Measurements from ENCODE around the gene USP38. TPM values are rescaled to one million over a fixed set of nuclear protein-coding genes. Genes with fewer than 3 reads are reported as not detected.
"Not testable (repeated sequence)": the region's sequence is repeated elsewhere in the genome, so short reads cannot be mapped to it uniquely, and the experiment has no call there.

USP38 gene
- 10 to 100 TPM; 14.4 to 15.5 TPM for total RNA-seq

DNA sequence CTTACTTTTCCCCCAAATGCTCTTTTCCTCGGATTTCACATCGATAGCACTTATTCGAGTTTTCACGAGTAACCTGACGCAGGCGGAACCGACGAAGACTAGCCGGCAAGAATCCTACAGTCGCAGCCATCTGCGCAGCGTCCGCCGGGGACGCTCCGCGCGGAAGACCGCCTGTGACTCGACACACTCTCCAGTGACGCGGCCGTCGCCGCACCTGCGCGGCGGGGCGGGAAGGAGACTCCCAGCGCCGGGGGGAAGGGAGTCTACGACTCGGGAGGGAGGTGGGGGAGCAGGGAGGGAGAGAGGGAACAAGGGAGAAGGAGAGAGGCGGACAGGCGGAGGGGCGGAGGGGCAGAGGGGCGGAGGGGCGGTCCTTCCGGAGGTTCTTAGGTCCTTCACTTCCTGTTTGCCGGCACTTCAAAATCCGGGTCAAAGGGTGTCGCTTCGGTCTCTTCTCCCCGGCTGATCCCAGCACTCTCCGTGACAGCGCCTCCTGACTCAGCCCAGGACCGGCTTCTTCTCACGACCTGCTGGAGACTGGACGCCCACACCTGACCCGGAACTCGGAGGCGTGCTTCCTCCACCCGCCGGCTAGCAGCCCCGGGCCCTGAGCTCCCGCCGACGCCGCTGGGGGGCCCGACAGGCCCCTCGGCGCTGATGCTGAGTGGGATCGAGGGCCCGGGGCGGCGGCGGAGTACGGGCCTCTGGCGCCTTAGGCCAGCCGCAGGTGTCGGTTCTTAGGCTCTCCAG lies at the start of gene USP38:
Gene USP38, plus strand, starts transcription at position 415 of the 750 bp plus-strand sequence. CDS start 534 bp downstream, outside the sequence.
- H3K27me3 Mint-ChIP-seq (ENCODE audit: low read depth), result no peaks in the 10 kb centered on the region
- no peaks in the 10 kb centered on the region for H3K9me3 Mint-ChIP-seq
- H3K27ac Mint-ChIP-seq, result peak within 1 kb of the TSS; percentile 97
- peaks cover 29% of the 10 kb centered on the region for H3K36me3 Mint-ChIP-seq (ENCODE audit: low read depth)
- CTCF ChIA-PET, result no interaction called here
- H3K4me3 Mint-ChIP-seq, result peak within 1 kb of the TSS; percentile 95
- DNase-seq, result peak; percentile 93
- intact Hi-C loops (cut with micrococcal nuclease), result loop anchor here (1.0 to 10.0 kb wide), 11 partner anchors 152 to 1964 kb away; partner anchors contain the start of genes ABCE1, ANAPC10, GAB1 and IL15
- H3K4me1 Mint-ChIP-seq (ENCODE audit: low read depth), result peaks cover 43% of the 10 kb centered on the region

DNA sequence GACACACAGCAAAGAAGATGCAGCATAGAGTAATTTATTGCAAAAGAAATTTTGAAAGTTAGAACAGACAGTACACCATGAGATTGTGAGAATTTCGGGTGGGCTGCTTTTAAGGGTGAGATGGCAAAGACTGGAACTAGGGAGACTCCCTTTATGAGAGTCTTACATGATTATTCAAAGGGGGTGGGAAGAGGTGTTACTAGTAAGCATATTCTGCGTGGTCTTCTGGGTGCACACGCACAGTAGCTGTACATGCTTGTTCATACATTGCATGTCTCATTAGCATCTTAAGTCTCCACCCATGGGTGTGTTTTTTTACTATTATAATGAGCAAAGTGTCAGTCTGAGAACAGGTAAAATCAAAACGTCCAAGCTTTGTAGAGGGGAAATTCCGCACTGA lies 49.4 kb upstream of the USP38 start:
- Mint-ChIP-seq H3K36me3 (ENCODE audit: low read depth) (no peaks in the 10 kb centered on the region), H3K27me3 (ENCODE audit: low read depth) (no peaks in the 10 kb centered on the region), H3K9me3 (no peaks in the 10 kb centered on the region), H3K27ac (no peak overlapping the region), H3K4me1 (ENCODE audit: low read depth) (no peaks in the 10 kb centered on the region), H3K4me3 (no peak overlapping the region)
- no peak for DNase-seq
- intact Hi-C loops (cut with micrococcal nuclease), result no loop called here
- CTCF ChIA-PET, result interaction anchor here (0.7 kb wide), 1 partner anchor 130 kb away, joined by 3 read pairs; no protein-coding TSS in a partner anchor

DNA sequence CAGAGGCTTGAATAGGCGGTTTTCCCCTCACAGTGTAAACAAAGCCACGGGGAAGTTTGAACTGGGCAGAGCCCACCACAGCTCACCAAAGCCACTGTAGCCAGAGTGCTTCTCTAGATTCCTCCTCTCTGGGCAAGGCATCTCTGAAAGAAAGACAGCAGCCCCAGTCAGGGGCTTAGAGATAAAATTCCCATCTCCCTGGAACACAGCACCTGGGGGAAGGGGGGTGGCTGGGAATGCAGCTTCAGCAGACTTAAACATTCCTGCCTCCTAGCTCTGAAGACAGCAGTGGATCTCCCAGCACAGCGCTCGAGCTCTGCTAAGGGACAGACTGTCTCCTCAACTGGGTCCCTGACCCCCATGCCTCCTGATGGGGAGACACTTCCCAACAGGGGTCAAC lies 44.0 kb upstream of the USP38 start:
- CTCF ChIA-PET, result no interaction called here
- H3K4me3 Mint-ChIP-seq, result no peak overlapping the region
- no peak overlapping the region for H3K27ac Mint-ChIP-seq
- H3K36me3 Mint-ChIP-seq (ENCODE audit: low read depth), result peaks cover 6% of the 10 kb centered on the region
- H3K4me1 Mint-ChIP-seq (ENCODE audit: low read depth), result no peaks in the 10 kb centered on the region
- H3K9me3 Mint-ChIP-seq, result peaks cover 23% of the 10 kb centered on the region
- H3K27me3 Mint-ChIP-seq (ENCODE audit: low read depth), result no peaks in the 10 kb centered on the region
- DNase-seq, result no peak
- intact Hi-C loops (cut with micrococcal nuclease), result no loop called here

GRCh38 chr4:143148521-143148920 lies 36.2 kb upstream of the USP38 start:
- peaks cover 3% of the 10 kb centered on the region for H3K36me3 Mint-ChIP-seq (ENCODE audit: low read depth)
- no peak overlapping the region for H3K4me3 Mint-ChIP-seq
- no peaks in the 10 kb centered on the region for H3K27me3 Mint-ChIP-seq (ENCODE audit: low read depth)
- no peak overlapping the region for H3K27ac Mint-ChIP-seq
- peaks cover 54% of the 10 kb centered on the region for H3K9me3 Mint-ChIP-seq
- no peak for DNase-seq
- no peaks in the 10 kb centered on the region for H3K4me1 Mint-ChIP-seq (ENCODE audit: low read depth)
- CTCF ChIA-PET, result no interaction called here
- intact Hi-C loops (cut with micrococcal nuclease), result no loop called here

DNA sequence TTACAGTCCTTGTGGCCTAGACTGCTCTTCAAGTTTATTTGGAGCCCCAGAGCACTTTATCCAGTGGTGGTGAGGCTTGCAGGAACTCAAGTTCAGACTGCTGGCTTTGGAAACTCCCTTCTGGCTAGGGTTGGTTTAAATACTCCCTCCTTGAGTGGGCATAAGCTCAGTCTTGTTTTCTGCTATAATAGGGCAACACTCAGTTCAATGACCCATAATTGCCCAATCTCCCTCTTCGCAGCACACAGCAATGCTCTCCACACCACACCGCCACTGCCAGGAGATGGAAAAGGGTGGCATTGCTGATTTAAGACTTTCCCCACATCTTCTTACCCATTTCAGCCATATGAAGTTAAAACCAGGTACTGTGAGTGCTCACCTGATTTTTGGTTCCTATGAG lies 27.9 kb upstream of the USP38 start:
- H3K36me3 Mint-ChIP-seq (ENCODE audit: low read depth), result peaks cover 5% of the 10 kb centered on the region
- no peak for DNase-seq
- H3K9me3 Mint-ChIP-seq, result peaks cover 42% of the 10 kb centered on the region
- H3K4me1 Mint-ChIP-seq (ENCODE audit: low read depth), result no peaks in the 10 kb centered on the region
- H3K27me3 Mint-ChIP-seq (ENCODE audit: low read depth), result no peaks in the 10 kb centered on the region
- CTCF ChIA-PET, result no interaction called here
- intact Hi-C loops (cut with micrococcal nuclease), result no loop called here
- no peak overlapping the region for H3K27ac Mint-ChIP-seq
- no peak overlapping the region for H3K4me3 Mint-ChIP-seq

DNA sequence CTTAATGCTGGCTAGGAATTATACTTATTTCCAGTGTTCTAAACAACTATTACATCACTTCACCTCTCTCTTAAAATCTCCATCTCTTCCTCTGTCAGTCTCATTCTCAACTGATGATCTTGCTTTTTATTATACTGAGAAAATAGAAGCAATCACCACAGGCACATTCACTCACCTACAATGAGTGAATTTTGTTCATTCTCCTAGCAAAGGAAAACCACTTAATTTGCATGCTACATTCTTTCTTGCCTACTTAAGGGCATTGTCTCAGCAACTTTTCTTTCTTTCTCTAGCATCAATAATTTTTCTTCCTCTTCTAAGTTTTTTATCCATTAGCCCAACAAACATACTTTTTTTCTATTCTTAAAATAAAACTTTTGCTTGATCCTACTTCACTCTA lies 21.1 kb upstream of the USP38 start:
- Mint-ChIP-seq H3K4me1 (ENCODE audit: low read depth) (no peaks in the 10 kb centered on the region), H3K4me3 (no peak overlapping the region), H3K27me3 (ENCODE audit: low read depth) (no peaks in the 10 kb centered on the region), H3K27ac (no peak overlapping the region), H3K36me3 (ENCODE audit: low read depth) (peaks cover 6% of the 10 kb centered on the region), H3K9me3 (peaks cover 3% of the 10 kb centered on the region)
- intact Hi-C loops (cut with micrococcal nuclease), result no loop called here
- DNase-seq, result no peak
- CTCF ChIA-PET, result no interaction called here

- H3K4me3 Mint-ChIP-seq; CTCF ChIA-PET; H3K27me3 Mint-ChIP-seq (ENCODE audit: low read depth); H3K27ac Mint-ChIP-seq; DNase-seq; intact Hi-C loops (cut with micrococcal nuclease); H3K9me3 Mint-ChIP-seq; H3K36me3 Mint-ChIP-seq (ENCODE audit: low read depth); H3K4me1 Mint-ChIP-seq (ENCODE audit: low read depth): not testable (repeated sequence)
Measured at GRCh38 chr4:143166722-143167121, 18.0 kb upstream of the USP38 start.

DNA sequence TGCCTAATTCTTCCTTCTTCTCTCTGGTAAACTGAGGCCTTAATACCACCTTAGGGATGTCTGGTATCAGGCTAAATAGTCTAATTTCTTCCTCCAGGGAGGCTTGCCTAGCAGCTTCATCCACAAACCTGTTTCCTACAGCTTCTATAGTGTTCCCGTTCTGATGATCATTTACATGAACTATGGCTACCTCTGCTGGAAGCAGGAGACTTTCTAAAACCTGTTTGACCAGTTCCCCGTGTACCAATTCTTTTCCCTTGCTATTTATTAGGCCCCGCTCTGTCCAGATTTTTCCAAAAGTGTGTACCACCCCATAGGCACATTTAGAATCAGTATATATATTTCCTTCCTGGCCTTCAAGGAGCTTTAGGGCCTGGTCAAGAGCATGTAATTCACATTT lies 5.8 kb upstream of the USP38 start:
- CTCF ChIA-PET, result no interaction called here

DNA sequence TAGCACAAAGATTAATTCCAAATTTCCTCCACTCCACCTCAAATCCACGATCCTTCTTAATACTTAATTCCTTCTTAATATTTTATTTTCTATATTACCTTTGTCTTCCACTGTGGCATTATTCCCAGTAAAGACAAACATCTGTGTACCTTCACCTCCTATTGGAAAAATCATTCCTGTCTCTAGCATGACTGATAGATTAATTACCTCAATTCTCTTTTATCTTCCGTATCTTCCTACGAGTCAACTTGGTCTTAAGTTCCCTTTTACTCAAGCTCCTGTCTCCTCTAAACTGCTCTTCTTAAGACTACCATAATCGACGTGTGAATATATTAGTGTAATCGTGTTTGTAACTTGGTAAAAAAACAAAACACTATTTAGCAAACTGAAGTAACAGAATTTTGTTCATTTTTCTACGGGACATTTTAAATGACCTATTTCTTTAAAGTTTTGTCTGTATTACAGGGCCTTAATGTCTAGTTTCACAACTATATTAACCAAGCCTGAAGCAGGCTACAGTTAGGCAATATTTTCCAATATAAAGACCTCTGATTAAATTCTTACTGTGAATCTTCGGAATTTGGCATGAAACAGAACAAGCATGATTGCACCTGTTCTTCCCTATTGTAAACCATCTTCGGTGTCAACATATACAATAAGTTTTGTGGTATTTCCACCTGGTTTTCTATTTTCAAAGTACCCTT lies 1.1 kb upstream of the USP38 start:
- Mint-ChIP-seq H3K36me3 (ENCODE audit: low read depth) (peaks cover 21% of the 10 kb centered on the region), H3K27ac (peak overlapping the region; percentile 97), H3K4me3 (peak overlapping the region; percentile 95), H3K4me1 (ENCODE audit: low read depth) (peaks cover 32% of the 10 kb centered on the region), H3K27me3 (ENCODE audit: low read depth) (no peaks in the 10 kb centered on the region), H3K9me3 (no peaks in the 10 kb centered on the region)
- intact Hi-C loops (cut with micrococcal nuclease), result loop anchor here (1.0 to 10.0 kb wide), 9 partner anchors 153 to 1963 kb away; partner anchors contain the start of genes ABCE1, ANAPC10, GAB1 and IL15
- no peak for DNase-seq
- CTCF ChIA-PET, result no interaction called here

More for the DNA sequence above, 5.8 kb upstream of the USP38 start:
- H3K4me1 Mint-ChIP-seq (ENCODE audit: low read depth), result peaks cover 21% of the 10 kb centered on the region
- H3K9me3 Mint-ChIP-seq, result peaks cover 11% of the 10 kb centered on the region
- H3K36me3 Mint-ChIP-seq (ENCODE audit: low read depth), result peaks cover 13% of the 10 kb centered on the region
- no peak for DNase-seq
- no peak overlapping the region for H3K27ac Mint-ChIP-seq
- intact Hi-C loops (cut with micrococcal nuclease), result no loop called here
- H3K4me3 Mint-ChIP-seq, result no peak overlapping the region
- H3K27me3 Mint-ChIP-seq (ENCODE audit: low read depth), result no peaks in the 10 kb centered on the region

GRCh38 chr4:143184217-143184502 lies 557 bp upstream of the USP38 start:
- CTCF ChIA-PET, result no interaction called here
- no peaks in the 10 kb centered on the region for H3K9me3 Mint-ChIP-seq
- no peak for DNase-seq
- peaks cover 24% of the 10 kb centered on the region for H3K36me3 Mint-ChIP-seq (ENCODE audit: low read depth)
- intact Hi-C loops (cut with micrococcal nuclease), result loop anchor here (1.0 to 10.0 kb wide), 9 partner anchors 153 to 1963 kb away; partner anchors contain the start of genes ABCE1, ANAPC10, GAB1 and IL15
- H3K27ac Mint-ChIP-seq, result peak overlapping the region; percentile 97
- no peaks in the 10 kb centered on the region for H3K27me3 Mint-ChIP-seq (ENCODE audit: low read depth)
- H3K4me3 Mint-ChIP-seq, result peak overlapping the region; percentile 95
- peaks cover 37% of the 10 kb centered on the region for H3K4me1 Mint-ChIP-seq (ENCODE audit: low read depth)

GRCh38 chr4:143185253-143186107 lies 763 bp downstream of the USP38 start:
- H3K27me3 Mint-ChIP-seq (ENCODE audit: low read depth), result no peaks in the 10 kb centered on the region
- DNase-seq, result no peak
- peak overlapping the region; percentile 95 for H3K4me3 Mint-ChIP-seq
- peaks cover 51% of the 10 kb centered on the region for H3K4me1 Mint-ChIP-seq (ENCODE audit: low read depth)
- CTCF ChIA-PET, result interaction anchor here (0.7 kb wide), 1 partner anchor 14 kb away, joined by 4 read pairs; no protein-coding TSS in a partner anchor
- H3K36me3 Mint-ChIP-seq (ENCODE audit: low read depth), result peaks cover 36% of the 10 kb centered on the region
- intact Hi-C loops (cut with micrococcal nuclease), result loop anchor here (2.0 to 10.0 kb wide), 7 partner anchors 151 to 1965 kb away; partner anchors contain the start of genes GAB1 and ZNF330
- no peaks in the 10 kb centered on the region for H3K9me3 Mint-ChIP-seq
- H3K27ac Mint-ChIP-seq, result peak overlapping the region; percentile 95

- intact Hi-C loops (cut with micrococcal nuclease), result loop anchor here (2.0 to 10.0 kb wide), 5 partner anchors 474 to 1059 kb away; no protein-coding TSS in a partner anchor
- Mint-ChIP-seq H3K4me3 (peak overlapping the region; percentile 95), H3K27ac (peak overlapping the region; percentile 95), H3K9me3 (no peaks in the 10 kb centered on the region), H3K36me3 (ENCODE audit: low read depth) (peaks cover 42% of the 10 kb centered on the region), H3K4me1 (ENCODE audit: low read depth) (peaks cover 54% of the 10 kb centered on the region), H3K27me3 (ENCODE audit: low read depth) (no peaks in the 10 kb centered on the region)
- no peak for DNase-seq
- CTCF ChIA-PET, result no interaction called here
Measured at GRCh38 chr4:143186212-143186611, 1.5 kb downstream of the USP38 start.
